Neuronal stem cell (in vitro differentiated cells): ENCODE measurements around the gene THRAP3.

Source experiments
- DNase-seq: peaks from one replicate; pipeline ENCODE4 v3.0.0-alpha.2; 2013; ENCODE audit warnings: low spot score
- H2AFZ ChIP-seq: one replicate; pipeline ENCODE4 v1.6.1; 2013; ENCODE audit warnings: mild to moderate bottlenecking, low read length, inconsistent platforms
- H2AK5ac ChIP-seq: 2 replicates; pipeline ENCODE4 v1.6.1; 2013; ENCODE audit warnings: low read depth, mild to moderate bottlenecking, inconsistent platforms, low read length, moderate library complexity, mixed read lengths
- H2BK120ac ChIP-seq: 2 replicates; pipeline ENCODE4 v1.6.1; 2013; ENCODE audit warnings: low read depth, mild to moderate bottlenecking, inconsistent platforms, low read length, moderate library complexity, mixed read lengths
- H2BK12ac ChIP-seq: one replicate; pipeline ENCODE4 v1.6.1; 2013; ENCODE audit warnings: low read length, inconsistent platforms
- H2BK15ac ChIP-seq: 2 replicates; pipeline ENCODE4 v1.6.1; 2013; ENCODE audit warnings: mild to moderate bottlenecking, low read length, inconsistent platforms, mixed read lengths
- H2BK5ac ChIP-seq: one replicate; pipeline ENCODE4 v1.6.1; 2013; ENCODE audit warnings: inconsistent platforms, mild to moderate bottlenecking, low read length, moderate library complexity
- H3K14ac ChIP-seq: one replicate; pipeline ENCODE4 v1.6.1; 2013; ENCODE audit warnings: low read length, inconsistent platforms
- H3K18ac ChIP-seq: 2 replicates; pipeline ENCODE4 v1.6.1; 2013; ENCODE audit warnings: low read length, inconsistent platforms
- H3K23ac ChIP-seq: 2 replicates; pipeline ENCODE4 v1.6.1; 2013; ENCODE audit warnings: low read depth, mild to moderate bottlenecking, mixed read lengths, low read length, inconsistent platforms; ENCODE audit not compliant: poor library complexity
- H3K27ac ChIP-seq: replicated peaks from 3 replicates; pipeline ENCODE4 v1.5.1; 2013; ENCODE audit warnings: low read length, inconsistent platforms
- H3K27me3 ChIP-seq, 3 experiments: 2 replicates each; pipeline ENCODE4 v1.6.1; 2013; ENCODE audit warnings: low read length in 3 of 3, mild to moderate bottlenecking in 2 of 3, inconsistent platforms in 1 of 3, low read depth in 1 of 3, mixed read lengths in 1 of 3, moderate library complexity in 1 of 3; ENCODE audit not compliant: control insufficient read depth in 3 of 3, insufficient read depth in 3 of 3
- H3K36me3 ChIP-seq, 2 donors: replicated peaks in 1 of 2; 2 replicates each; pipeline ENCODE4 v1.6.1; 2013; ENCODE audit warnings: low read length in 2 of 2; ENCODE audit not compliant: control insufficient read depth in 2 of 2, insufficient read depth in 2 of 2
- H3K4ac ChIP-seq: 2 replicates; pipeline ENCODE4 v1.6.1; 2013; ENCODE audit warnings: inconsistent platforms, mild to moderate bottlenecking, low read length, moderate library complexity
- H3K4me1 ChIP-seq, 2 donors: 1 replicate in 1 of 2; 2 replicates in 1 of 2; pipeline ENCODE4 v1.6.1; 2013; ENCODE audit warnings: low read length in 2 of 2, low read depth in 1 of 2; ENCODE audit not compliant: control insufficient read depth in 2 of 2, insufficient read depth in 1 of 2
- H3K4me2 ChIP-seq: one replicate; pipeline ENCODE4 v1.6.1; 2013; ENCODE audit warnings: mild to moderate bottlenecking, low read length, inconsistent platforms; ENCODE audit not compliant: insufficient read depth, poor library complexity, severe bottlenecking
- H3K4me3 ChIP-seq, 2 donors: 2 replicates each; pipeline ENCODE4 v1.5.1; 2013; ENCODE audit warnings: low read length in 2 of 2, mild to moderate bottlenecking in 2 of 2, inconsistent platforms in 1 of 2, moderate library complexity in 1 of 2
- H3K79me1 ChIP-seq: one replicate; pipeline ENCODE4 v1.6.1; 2013; ENCODE audit warnings: low read depth, mild to moderate bottlenecking, inconsistent platforms, low read length, moderate library complexity
- H3K9ac ChIP-seq: one replicate; pipeline ENCODE4 v1.6.1; 2013; ENCODE audit warnings: mild to moderate bottlenecking, low read depth, low read length, inconsistent platforms; ENCODE audit not compliant: poor library complexity
- H3K9me3 ChIP-seq, 2 donors: replicated peaks in 1 of 2; 2 replicates each; pipeline versions ENCODE3 to v1.6.1; 2013; ENCODE audit warnings: low read length in 2 of 2, mild to moderate bottlenecking in 2 of 2, inconsistent platforms in 1 of 2, low read depth in 1 of 2, mixed read lengths in 1 of 2, moderate library complexity in 1 of 2; ENCODE audit not compliant: control insufficient read depth in 2 of 2, insufficient read depth in 1 of 2
- H4K8ac ChIP-seq: one replicate; pipeline ENCODE4 v1.6.1; 2013; ENCODE audit warnings: low read depth, mild to moderate bottlenecking, inconsistent platforms, low read length, moderate library complexity
- H4K91ac ChIP-seq: one replicate; pipeline ENCODE4 v1.6.1; 2013; ENCODE audit warnings: low read length, low read depth, mild to moderate bottlenecking, inconsistent platforms; ENCODE audit not compliant: poor library complexity
- WGBS, 2 donors: extraction: QIAGEN DNeasy Blood & Tissue Kit; methylation state at CpG; one replicate each; pipeline ENCODE4 v1.1.7; 2013; ENCODE audit warnings: missing lambda C conversion rate in 2 of 2, mixed read lengths in 1 of 2; ENCODE audit not compliant: insufficient read length in 2 of 2, insufficient replicate concordance in 1 of 2; ENCODE audit errors: extremely low coverage in 2 of 2; 5-methylcytosine and 5-hydroxymethylcytosine counted together

THRAP3 gene

GRCh38 chr1:36203554-36204346 is 20.5 kb upstream of the THRAP3 start:
- peak overlapping the region; percentile 89 for H3K14ac ChIP-seq
- peak overlapping the region; percentile 94 for H2AK5ac ChIP-seq
- peak overlapping the region; percentile 58 for H2BK15ac ChIP-seq
- peak overlapping the region; percentile 90 for H2BK12ac ChIP-seq
- no peaks in the 10 kb centered on the region for H3K36me3 ChIP-seq
- H3K27me3 ChIP-seq = no peaks in the 10 kb centered on the region
- H3K4me3 ChIP-seq = peak overlapping the region in 1 of 2 donors; percentile 28
- H4K91ac ChIP-seq = peak overlapping the region; percentile 22
- H3K27ac ChIP-seq = peak overlapping the region; percentile 67
- peak overlapping the region; percentile 95 for H3K4ac ChIP-seq
- no peaks in the 10 kb centered on the region for H3K9me3 ChIP-seq
- peaks cover 13 to 15% of the 10 kb centered on the region in 2 donors for H3K4me1 ChIP-seq
- peak overlapping the region; percentile 94 for H3K18ac ChIP-seq
- peak overlapping the region; percentile 81 for H2BK120ac ChIP-seq
- H3K4me2 ChIP-seq = peak overlapping the region; percentile 19
- DNase-seq = no peak
- H2AFZ ChIP-seq = peak overlapping the region; percentile 89
- no peak overlapping the region for H4K8ac ChIP-seq
- no peak overlapping the region for H3K23ac ChIP-seq
- H3K9ac ChIP-seq = peak overlapping the region; percentile 4
- no peaks in the 10 kb centered on the region for H3K79me1 ChIP-seq
- no CpG with 5 or more reads among the region's 10 CpGs for WGBS, 2 donors
- peak overlapping the region; percentile 90 for H2BK5ac ChIP-seq

GRCh38 chr1:36204347-36204909 is 19.8 kb upstream of the THRAP3 start:
- H3K79me1 ChIP-seq = no peaks in the 10 kb centered on the region
- H2BK120ac ChIP-seq = no peak overlapping the region
- no peak overlapping the region for H3K14ac ChIP-seq
- H4K8ac ChIP-seq = no peak overlapping the region
- H3K36me3 ChIP-seq = no peaks in the 10 kb centered on the region
- H2BK12ac ChIP-seq = no peak overlapping the region
- H2AK5ac ChIP-seq = peak overlapping the region; percentile 28
- no peak for DNase-seq
- H3K18ac ChIP-seq = no peak overlapping the region
- H3K4me3 ChIP-seq = peak overlapping the region in 1 of 2 donors; percentile 28
- H3K9me3 ChIP-seq = no peaks in the 10 kb centered on the region
- peak overlapping the region; percentile 39 for H3K27ac ChIP-seq
- no peak overlapping the region for H3K4ac ChIP-seq
- H3K23ac ChIP-seq = no peak overlapping the region
- peak overlapping the region; percentile 90 for H2BK5ac ChIP-seq
- no peak overlapping the region for H2BK15ac ChIP-seq
- H3K4me1 ChIP-seq = peaks cover 13 to 15% of the 10 kb centered on the region in 2 donors
- no peak overlapping the region for H2AFZ ChIP-seq
- WGBS, 2 donors = no CpG with 5 or more reads among the region's 6 CpGs
- H3K9ac ChIP-seq = no peak overlapping the region
- no peak overlapping the region for H4K91ac ChIP-seq
- no peaks in the 10 kb centered on the region for H3K27me3 ChIP-seq
- no peak overlapping the region for H3K4me2 ChIP-seq

- H3K27ac ChIP-seq = no peak overlapping the region
- H3K4me2 ChIP-seq = no peak overlapping the region
- H3K4ac ChIP-seq = no peak overlapping the region
- peaks cover 0 to under 1% (median 0%) of the 10 kb centered on the region in 3 experiments for H3K27me3 ChIP-seq
- H4K8ac ChIP-seq = no peak overlapping the region
- H3K23ac ChIP-seq = no peak overlapping the region
- H3K36me3 ChIP-seq = no peaks in the 10 kb centered on the region
- no peak for DNase-seq
- no peak overlapping the region for H2BK5ac ChIP-seq
- no peaks in the 10 kb centered on the region for H3K79me1 ChIP-seq
- no peak overlapping the region for H2BK15ac ChIP-seq
- H3K4me1 ChIP-seq = peaks cover 13 to 15% of the 10 kb centered on the region in 2 donors
- H3K9ac ChIP-seq = no peak overlapping the region
- H4K91ac ChIP-seq = no peak overlapping the region
- no peak overlapping the region for H3K4me3 ChIP-seq
- WGBS, 2 donors = no CpG with 5 or more reads among the region's 3 CpGs
- H3K9me3 ChIP-seq = no peaks in the 10 kb centered on the region
- no peak overlapping the region for H2BK12ac ChIP-seq
- no peak overlapping the region for H2AK5ac ChIP-seq
- H3K18ac ChIP-seq = no peak overlapping the region
- H2AFZ ChIP-seq = no peak overlapping the region
- H2BK120ac ChIP-seq = no peak overlapping the region
- no peak overlapping the region for H3K14ac ChIP-seq
Observed at GRCh38 chr1:36206323-36206858, 17.9 kb upstream of the THRAP3 start.

GRCh38 chr1:36207339-36207738 is 16.9 kb upstream of the THRAP3 start:
- Histone ChIP-seq H3K4me3 (no peak overlapping the region), H3K4me1 (peaks cover 13 to 15% of the 10 kb centered on the region in 2 donors), H2BK120ac (no peak overlapping the region), H2AFZ (peak overlapping the region; percentile 81), H3K36me3 (no peaks in the 10 kb centered on the region), H2AK5ac (no peak overlapping the region), H3K79me1 (no peaks in the 10 kb centered on the region), H3K4ac (no peak overlapping the region), H3K9me3 (no peaks in the 10 kb centered on the region), H4K91ac (no peak overlapping the region), H2BK12ac (no peak overlapping the region), H3K27ac (no peak overlapping the region), H3K14ac (no peak overlapping the region), H3K23ac (no peak overlapping the region), H4K8ac (no peak overlapping the region), H2BK15ac (peak overlapping the region; percentile 4), H3K18ac (no peak overlapping the region), H3K9ac (no peak overlapping the region), H3K27me3 (peaks cover 0 to 7% (median 0%) of the 10 kb centered on the region in 3 experiments), H3K4me2 (no peak overlapping the region), H2BK5ac (no peak overlapping the region)
- DNase-seq = no peak
- WGBS, 2 donors = no CpG with 5 or more reads among the region's 6 CpGs
